ENCODE results near the gene NXF1. TPM values are rescaled to one million over a fixed set of nuclear protein-coding genes. Genes with fewer than 3 reads are reported as not detected.

NXF1 gene
- total and polyA plus RNA-seq, 2 of the 8 experiments (the other 6 are each of a cell fraction or from before 2014, with no cell fraction given) = 48.1 to 49.8 TPM

DNA sequence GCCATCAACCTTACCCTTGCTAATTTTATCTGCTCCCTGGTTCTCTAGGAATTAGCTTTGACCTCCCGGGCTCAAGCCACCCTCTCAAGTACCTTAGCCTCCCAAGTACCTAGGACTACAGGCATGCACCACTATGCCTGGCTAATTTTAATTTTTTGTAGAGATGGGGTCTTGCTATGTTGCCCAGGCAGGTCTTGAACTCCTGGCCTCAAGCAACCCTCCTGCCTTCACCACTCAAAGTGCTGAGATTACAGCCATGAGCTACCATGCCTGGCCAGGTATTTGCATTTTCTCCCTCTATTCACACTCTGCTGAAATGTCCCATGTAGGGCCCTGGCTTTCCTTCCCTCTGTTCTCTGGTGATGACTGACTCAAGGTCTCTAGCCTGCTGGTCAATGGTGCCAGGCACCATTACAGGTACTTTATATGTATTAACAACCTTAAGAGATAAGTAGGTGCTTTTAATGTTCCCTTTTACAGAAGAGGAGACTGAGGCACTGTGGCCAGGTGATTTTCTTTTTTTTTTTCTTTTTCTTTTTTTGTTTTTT lies 42.6 kb upstream of the NXF1 start (continued):
- TF ChIP-seq RNF2 (IDR thresholded peaks at IDR 0.05; ENCODE audit: borderline replicate concordance, low read depth, low read length, missing control alignments, poor library complexity, severe bottlenecking) (no peak), POLR2A (IDR thresholded peaks at IDR 0.05; ENCODE audit: control extremely low read depth in 1 of 2, low read depth in 2 of 2, low read length in 2 of 2) (peak; percentile 36 to 58; a peak in 2 of 3 replicates), TAF1 (IDR thresholded peaks at IDR 0.05; ENCODE audit: low read depth, low read length) (no peak)
- TF ChIP-seq, protein P1, sequence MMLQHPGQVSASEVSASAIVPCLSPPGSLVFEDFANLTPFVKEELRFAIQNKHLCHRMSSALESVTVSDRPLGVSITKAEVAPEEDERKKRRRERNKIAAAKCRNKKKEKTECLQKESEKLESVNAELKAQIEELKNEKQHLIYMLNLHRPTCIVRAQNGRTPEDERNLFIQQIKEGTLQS (IDR thresholded peaks at IDR 0.05; ENCODE audit: insufficient read depth, low read depth, low read length) = no peak

Measured in H1 (cell line).